SKM-1 (cell line): ENCODE measurements around the gene LRCH1.

Source experiments
- DNase-seq: peaks from one replicate; lab custom pipeline; 2025; ENCODE audit not compliant: unreplicated experiment; lab: John Stamatoyannopoulos, UW

LRCH1 gene

GRCh38 chr13:46561691-46562090 is 8.7 kb downstream of the LRCH1 start:
- DNase-seq, result no peak

- no peak for DNase-seq
Observed at GRCh38 chr13:46562152-46562551, 9.2 kb downstream of the LRCH1 start.

DNA sequence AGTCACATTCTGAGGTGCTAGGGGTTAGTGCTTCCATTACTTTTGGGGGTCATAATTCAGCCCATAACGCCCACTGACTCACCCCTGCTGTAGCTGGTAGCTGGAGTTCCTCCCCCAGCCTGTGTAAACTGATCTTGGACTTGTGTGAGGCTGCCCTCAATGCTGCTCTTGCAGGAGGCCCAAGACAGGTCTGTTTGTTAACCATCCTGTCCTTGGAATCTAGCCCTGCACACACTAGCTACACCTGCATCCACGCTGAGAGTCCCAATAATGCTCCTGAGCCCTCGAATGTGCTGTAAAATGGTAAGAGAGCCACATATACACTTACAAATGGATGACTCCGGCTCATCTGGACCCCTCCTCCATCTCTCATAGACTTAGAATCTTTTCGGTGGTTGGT is 9.6 kb downstream of the LRCH1 start:
- DNase-seq, result no peak

DNA sequence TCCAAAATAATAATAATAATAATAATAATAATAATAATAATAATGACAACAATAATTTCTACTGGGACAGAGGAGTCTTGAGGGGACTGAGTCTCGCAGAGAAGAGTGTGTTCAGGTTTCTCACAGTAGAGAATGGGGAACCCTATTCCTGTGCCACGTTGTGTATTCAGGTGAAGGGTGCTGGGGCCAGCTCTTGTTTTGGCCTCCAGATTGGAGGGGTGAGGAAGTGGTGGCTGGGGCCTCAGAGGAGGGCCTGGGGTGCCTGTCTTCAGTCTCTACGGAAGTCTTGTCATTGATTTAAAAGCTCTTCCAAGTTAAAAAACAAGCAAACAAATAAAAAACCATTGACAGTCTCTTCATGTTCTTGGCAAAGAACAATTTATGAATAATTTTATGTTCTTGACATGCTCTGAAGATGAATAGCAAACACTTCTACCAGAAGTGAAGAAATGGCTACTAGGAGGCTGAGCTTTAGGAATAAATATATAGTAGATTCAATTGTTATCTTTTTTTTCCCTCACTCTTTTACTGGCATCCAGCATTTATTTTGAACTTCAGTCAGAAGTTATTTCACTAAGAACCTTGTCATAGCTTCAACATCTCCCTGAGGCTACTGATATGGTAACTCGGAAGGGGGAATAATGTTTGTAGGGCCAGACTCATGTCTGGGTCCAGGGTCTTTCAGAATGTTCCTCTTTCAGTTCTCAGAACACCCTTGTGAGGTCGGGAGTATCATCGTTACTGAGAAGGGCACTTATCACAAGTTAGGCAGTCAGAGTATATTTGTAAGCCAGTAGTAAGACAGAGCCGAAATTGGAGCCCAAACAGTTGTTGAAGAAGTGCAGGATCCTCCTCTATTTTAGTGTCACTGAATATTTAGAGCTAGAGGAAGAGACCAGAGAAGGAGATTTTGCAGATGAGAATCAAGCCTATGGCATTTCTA is 13.1 kb downstream of the LRCH1 start:
- no peak for DNase-seq

- no peak for DNase-seq
Observed at GRCh38 chr13:46567671-46568070, 14.7 kb downstream of the LRCH1 start.

DNA sequence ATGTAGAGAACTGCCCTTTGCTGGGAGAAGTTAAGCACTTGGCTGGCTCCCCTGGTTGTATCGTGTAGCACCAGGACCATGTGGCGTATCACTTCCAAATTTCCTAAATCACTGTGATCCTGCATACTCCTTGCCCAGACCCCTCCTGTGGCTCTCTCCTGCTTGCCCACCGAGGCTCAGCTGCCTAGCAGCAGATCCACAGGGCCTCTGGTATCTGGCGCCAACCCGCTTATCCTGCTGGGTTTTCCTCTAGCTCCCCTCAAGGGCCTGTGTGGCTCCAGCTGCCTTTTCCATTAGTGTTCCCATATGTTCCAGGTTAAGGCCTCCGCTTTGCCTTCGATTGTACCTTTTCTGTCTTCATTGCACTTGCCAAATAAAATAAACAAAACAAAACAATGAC is 16.5 kb downstream of the LRCH1 start:
- DNase-seq, result no peak

DNA sequence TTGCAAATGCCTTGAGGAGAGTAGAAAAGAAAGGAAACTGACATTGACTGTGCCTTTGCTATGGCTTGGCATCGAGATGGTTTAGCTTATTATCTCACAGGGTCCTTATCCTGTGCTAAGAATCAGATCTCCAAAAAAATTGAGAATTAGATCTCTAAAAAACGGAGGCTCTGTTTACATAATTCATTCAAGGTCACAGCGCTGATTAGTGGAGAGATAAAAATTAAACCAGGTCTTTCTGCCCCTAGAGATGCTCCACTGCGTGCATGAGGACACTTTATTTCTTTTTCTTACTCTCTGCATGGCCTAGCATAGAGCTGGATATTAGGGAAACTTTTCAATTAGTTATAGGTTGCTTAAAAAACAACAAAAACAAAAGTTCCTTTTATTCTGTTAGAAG is 17.3 kb downstream of the LRCH1 start:
- no peak for DNase-seq

GRCh38 chr13:46571189-46571908 is 18.4 kb downstream of the LRCH1 start:
- no peak for DNase-seq

- no peak for DNase-seq
Observed at GRCh38 chr13:46571909-46572595, 19.1 kb downstream of the LRCH1 start.

DNA sequence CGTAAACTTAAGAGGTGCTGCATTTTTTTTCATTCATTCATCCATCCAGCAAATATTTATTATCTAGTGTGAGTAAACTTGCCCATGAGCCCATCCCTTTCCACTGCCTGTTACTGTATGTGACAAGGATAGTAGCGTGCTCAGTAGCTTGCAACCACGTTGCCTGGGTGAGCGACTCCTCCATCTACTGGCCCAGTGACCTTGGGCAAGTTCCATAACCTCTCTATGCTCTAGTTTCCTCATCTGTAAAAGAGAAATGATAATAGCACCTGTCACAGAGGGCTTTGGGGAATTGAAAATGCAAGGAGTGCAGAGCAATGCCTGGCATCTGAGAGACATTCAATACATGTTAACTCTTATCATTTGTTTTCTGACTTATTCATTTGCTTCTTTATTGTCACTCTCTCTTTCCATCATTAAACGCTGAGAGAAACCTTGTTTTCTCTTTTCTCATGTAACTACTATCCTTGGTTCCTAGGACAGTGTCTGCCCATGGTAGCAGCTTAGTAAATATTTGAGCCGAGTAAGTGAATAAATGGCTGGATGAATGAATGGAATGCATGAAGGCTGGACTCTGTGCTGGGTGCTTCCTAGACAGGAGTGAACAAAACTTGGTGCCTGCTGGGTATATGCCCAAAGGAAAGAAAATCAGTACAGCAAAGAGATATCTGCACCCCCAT is 19.9 kb downstream of the LRCH1 start:
- DNase-seq, result no peak

DNA sequence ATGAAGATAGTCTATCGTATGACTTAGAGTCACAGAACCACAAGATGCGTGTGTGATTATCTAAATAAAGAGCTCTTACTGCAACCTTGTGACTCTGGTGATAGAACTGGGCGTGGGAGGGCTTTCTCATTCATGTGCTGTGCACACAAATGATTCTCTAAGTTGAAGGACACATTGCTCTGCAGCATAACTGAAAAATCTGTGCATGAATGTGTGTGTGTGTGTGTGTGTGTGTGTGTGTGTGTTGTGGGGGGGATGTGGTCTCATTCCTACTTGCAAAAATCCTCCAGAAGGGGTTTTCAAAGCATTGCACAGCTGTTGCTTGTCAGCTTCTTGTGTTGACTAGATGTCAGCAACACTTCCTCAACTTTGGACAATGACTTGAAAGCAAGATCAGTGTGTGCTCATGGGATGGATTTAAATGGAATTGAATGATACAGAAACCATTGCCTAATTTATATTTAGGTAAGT is 22.4 kb downstream of the LRCH1 start:
- DNase-seq, result no peak

DNA sequence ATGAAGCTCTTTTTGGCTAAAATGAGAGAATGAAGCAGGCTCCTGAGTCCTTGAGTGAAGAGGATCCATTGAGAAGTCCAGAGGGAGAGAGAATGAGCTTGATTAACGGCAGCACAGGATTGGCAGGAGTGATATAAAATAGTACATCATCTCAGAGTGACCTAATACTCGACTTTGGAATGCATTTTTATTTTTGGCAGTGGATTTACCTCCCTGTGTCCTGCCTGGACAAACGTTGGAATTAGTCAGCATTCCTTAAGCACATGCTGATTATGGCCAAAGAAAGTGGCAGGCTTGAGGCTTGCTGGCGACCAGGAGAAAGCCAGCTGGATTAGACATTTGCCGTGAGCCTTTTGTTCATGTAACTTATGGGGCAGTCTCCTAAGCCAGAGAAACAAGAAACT is 22.9 kb downstream of the LRCH1 start:
- no peak for DNase-seq

GRCh38 chr13:46576762-46577161 is 23.8 kb downstream of the LRCH1 start:
- no peak for DNase-seq

- no peak for DNase-seq
Observed at GRCh38 chr13:46577696-46578589, 25.0 kb downstream of the LRCH1 start.

- no peak for DNase-seq
Observed at GRCh38 chr13:46578590-46578975, 25.6 kb downstream of the LRCH1 start.

DNA sequence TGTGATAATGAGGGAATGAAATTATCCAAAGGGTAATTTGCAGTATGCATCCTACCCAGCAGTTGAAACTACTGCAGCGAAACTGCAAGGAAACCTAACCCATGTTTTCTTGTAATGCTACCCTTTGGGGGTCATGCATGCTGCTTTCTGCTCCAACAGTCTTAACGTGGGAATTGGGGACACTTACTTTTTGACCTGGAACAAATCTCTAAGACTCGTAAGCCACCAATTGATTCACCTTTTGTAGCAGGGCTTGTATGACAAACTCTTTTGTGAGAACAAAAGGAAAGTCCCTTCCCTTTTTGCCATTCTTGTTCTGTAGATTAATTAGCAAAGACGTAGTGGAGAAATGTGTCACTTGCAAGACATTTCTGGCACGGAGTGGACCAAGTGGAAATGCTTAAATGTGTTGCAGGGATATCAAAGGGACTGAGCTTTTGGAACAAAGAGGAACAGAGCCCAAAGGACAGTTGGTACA is 27.4 kb downstream of the LRCH1 start:
- DNase-seq, result no peak

DNA sequence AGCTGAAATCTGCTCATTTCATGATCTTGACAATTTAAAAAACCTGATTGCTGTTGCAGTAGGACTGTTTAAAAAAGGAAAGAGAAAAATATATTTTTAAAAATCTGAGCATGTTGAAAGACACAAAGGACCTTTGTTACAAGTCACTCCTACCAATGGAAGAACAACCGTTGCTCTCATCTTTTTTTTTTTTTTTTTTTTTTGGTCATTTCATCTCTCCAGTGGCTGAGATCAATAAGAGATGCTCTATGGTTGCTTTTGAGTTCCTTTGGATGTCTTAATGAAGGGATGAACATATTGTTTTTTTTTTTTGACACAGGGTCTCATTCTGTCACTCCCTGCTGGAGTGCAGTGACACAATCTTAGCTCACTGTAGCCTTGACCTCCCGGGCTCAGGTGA is 29.2 kb downstream of the LRCH1 start:
- DNase-seq, result no peak

- DNase-seq, result no peak
Observed at GRCh38 chr13:46586751-46587514, 34.0 kb downstream of the LRCH1 start.

- no peak for DNase-seq
Observed at GRCh38 chr13:46587807-46588418, 34.9 kb downstream of the LRCH1 start.
